ENCODE results near the gene MYO7B. TPM values are rescaled to one million over a fixed set of nuclear protein-coding genes. Genes with fewer than 3 reads are reported as not detected.

Gene MYO7B
- total RNA-seq (2022; extraction: Qiagen RNA extraction; ENCODE audit: low read depth) = 0.12 to 0.32 TPM (median 0.21 TPM) in 5 replicates

GRCh38 chr2:127535422-127535901 lies at the start of gene MYO7B:
TSS of gene MYO7B (plus strand) at chr2:127535683. CDS start at chr2:127559723, 24,040 bp downstream.

GRCh38 chr2:127526132-127527000 lies 9.1 kb upstream of the MYO7B start, which contains the start of gene IWS1:
TSS of gene IWS1 (minus strand) at chr2:127526489. CDS start at chr2:127526208, 281 bp downstream.

GRCh38 chr2:127645395-127646291 lies 110.2 kb downstream of the MYO7B start, which contains the start of gene GPR17:
TSS of gene GPR17 (plus strand) at chr2:127646153. CDS start at chr2:127650736, 4,583 bp downstream.

GRCh38 chr2:127675331-127676261 lies 140.1 kb downstream of the MYO7B start, which contains the start of gene LIMS2:
TSS of gene LIMS2 (minus strand) at chr2:127675530. CDS start at chr2:127675024, 506 bp downstream.

Other genes with a start within 250 kb of the MYO7B start
- gene ERCC3, start 241.5 kb upstream of the MYO7B start, total RNA-seq (2022; extraction: Qiagen RNA extraction; ENCODE audit: low read depth) = 48.0 to 52.0 TPM (median 50.2 TPM) in 5 replicates
- 13.4 to 24.5 TPM (median 20.0 TPM) in 5 replicates for gene MAP3K2, start 147.7 kb upstream of the MYO7B start, total RNA-seq (2022; extraction: Qiagen RNA extraction; ENCODE audit: low read depth)
- gene PROC, start 117.3 kb upstream of the MYO7B start, total RNA-seq (2022; extraction: Qiagen RNA extraction; ENCODE audit: low read depth) = 1.8 to 4.4 TPM (median 3.7 TPM) in 5 replicates
- 32.2 to 41.2 TPM (median 39.1 TPM) in 5 replicates for gene IWS1, start 9.2 kb upstream of the MYO7B start, total RNA-seq (2022; extraction: Qiagen RNA extraction; ENCODE audit: low read depth)
- 0.09 to 0.21 TPM (median 0.12 TPM) in 4 of 5 replicates, not detected in the other for gene GPR17, start 110.5 kb downstream of the MYO7B start, total RNA-seq (2022; extraction: Qiagen RNA extraction; ENCODE audit: low read depth)
- gene LIMS2, start 139.8 kb downstream of the MYO7B start, total RNA-seq (2022; extraction: Qiagen RNA extraction; ENCODE audit: low read depth) = 4.0 to 8.1 TPM (median 5.2 TPM) in 5 replicates
- 4.1 to 6.2 TPM (median 5.7 TPM) in 5 replicates for gene SFT2D3, start 165.8 kb downstream of the MYO7B start, total RNA-seq (2022; extraction: Qiagen RNA extraction; ENCODE audit: low read depth)

All from A549 treated with CpdA at 1 μM for 4 hours (cell line).